Measurements from ENCODE around the gene CCDC57.

GRCh38 chr17:82217530-82218204 is 5.0 kb upstream of the CCDC57 start:
- peak; percentile 38; the same call in 1 of the 2 replicates for TF ChIP-seq POLR2AphosphoS5 (IDR thresholded peaks at IDR 0.05; ENCODE audit: low read depth, low read length)
- TF ChIP-seq TAF1 (IDR thresholded peaks at IDR 0.05; ENCODE audit: borderline replicate concordance, insufficient read depth, low read length): no peak
- no peak for TF ChIP-seq SIN3A (IDR thresholded peaks at IDR 0.05; ENCODE audit: borderline replicate concordance, insufficient read depth, low read length)

All from PFSK-1 (cell line).